T-helper 22 cell (primary cell): ENCODE data around the gene SRC.

Experiments used
- DNase-seq: peaks from one replicate; pipeline ENCODE4 v3.0.0-alpha.2; 2020; ENCODE audit warnings: low read depth

SRC gene

GRCh38 chr20:37395921-37396415 is 50.0 kb downstream of the SRC start:
- DNase-seq = no peak

GRCh38 chr20:37396416-37397075 is 50.6 kb downstream of the SRC start:
- DNase-seq = no peak

GRCh38 chr20:37397076-37397953 is 51.4 kb downstream of the SRC start:
- DNase-seq = no peak

- DNase-seq = no peak
These were observed 52.2 kb downstream of the SRC start for GRCh38 chr20:37397954-37398749.

- no peak for DNase-seq
These were observed 53.0 kb downstream of the SRC start for GRCh38 chr20:37398750-37399621.

- DNase-seq = no peak
These were observed 55.5 kb downstream of the SRC start for GRCh38 chr20:37401282-37401929.

GRCh38 chr20:37401930-37402675 is 56.2 kb downstream of the SRC start:
- no peak for DNase-seq

- no peak for DNase-seq
These were observed 57.4 kb downstream of the SRC start for GRCh38 chr20:37403107-37404033.

GRCh38 chr20:37404461-37404890 is 58.5 kb downstream of the SRC start:
- DNase-seq = no peak

GRCh38 chr20:37405351-37405897 is 59.5 kb downstream of the SRC start:
- DNase-seq = no peak

- DNase-seq = no peak
These were observed 60.4 kb downstream of the SRC start for GRCh38 chr20:37406010-37406998.

- DNase-seq = no peak
These were observed 61.2 kb downstream of the SRC start for GRCh38 chr20:37407019-37407566.

- DNase-seq = no peak
These were observed 61.6 kb downstream of the SRC start for GRCh38 chr20:37407573-37408002.

- DNase-seq = no peak
These were observed 62.6 kb downstream of the SRC start for GRCh38 chr20:37408302-37409193.

- DNase-seq = no peak
These were observed 65.7 kb downstream of the SRC start for GRCh38 chr20:37411408-37412219.
